ENCODE data around the gene STARD3.

The STARD3 gene

GRCh38 chr17:39699818-39700147 lies 62.8 kb downstream of the STARD3 start, which contains the start of gene ERBB2:
Gene ERBB2, plus strand, starts transcription at chr17:39700064. Its CDS starts 175 bp downstream, at chr17:39700239.
- no peaks in the 10 kb centered on the region for H3K9me3 ChIP-seq (ENCODE audit: control insufficient read depth, low read length)
- no peaks in the 10 kb centered on the region for H3K36me3 ChIP-seq (ENCODE audit: control insufficient read depth, insufficient read depth, low read length)
- no peaks in the 10 kb centered on the region for H3K79me2 ChIP-seq
- no peaks in the 10 kb centered on the region for H3K27me3 ChIP-seq (ENCODE audit: control insufficient read depth, insufficient read depth, low read length)
- H3K9ac ChIP-seq, result peak within 1 kb of the TSS; percentile 83
- peak within 1 kb of the TSS; percentile 81 for H2AFZ ChIP-seq
- H3K27ac ChIP-seq, result peak within 1 kb of the TSS; percentile 50
- H3K4me2 ChIP-seq (ENCODE audit: low read length), result peak within 1 kb of the TSS; percentile 85
- H3K4me1 ChIP-seq, result peaks cover 14% of the 10 kb centered on the region
- H3K4me3 ChIP-seq (ENCODE audit: low read depth, low read length), result peak within 1 kb of the TSS; percentile 81
- TF ChIP-seq, protein P1, sequence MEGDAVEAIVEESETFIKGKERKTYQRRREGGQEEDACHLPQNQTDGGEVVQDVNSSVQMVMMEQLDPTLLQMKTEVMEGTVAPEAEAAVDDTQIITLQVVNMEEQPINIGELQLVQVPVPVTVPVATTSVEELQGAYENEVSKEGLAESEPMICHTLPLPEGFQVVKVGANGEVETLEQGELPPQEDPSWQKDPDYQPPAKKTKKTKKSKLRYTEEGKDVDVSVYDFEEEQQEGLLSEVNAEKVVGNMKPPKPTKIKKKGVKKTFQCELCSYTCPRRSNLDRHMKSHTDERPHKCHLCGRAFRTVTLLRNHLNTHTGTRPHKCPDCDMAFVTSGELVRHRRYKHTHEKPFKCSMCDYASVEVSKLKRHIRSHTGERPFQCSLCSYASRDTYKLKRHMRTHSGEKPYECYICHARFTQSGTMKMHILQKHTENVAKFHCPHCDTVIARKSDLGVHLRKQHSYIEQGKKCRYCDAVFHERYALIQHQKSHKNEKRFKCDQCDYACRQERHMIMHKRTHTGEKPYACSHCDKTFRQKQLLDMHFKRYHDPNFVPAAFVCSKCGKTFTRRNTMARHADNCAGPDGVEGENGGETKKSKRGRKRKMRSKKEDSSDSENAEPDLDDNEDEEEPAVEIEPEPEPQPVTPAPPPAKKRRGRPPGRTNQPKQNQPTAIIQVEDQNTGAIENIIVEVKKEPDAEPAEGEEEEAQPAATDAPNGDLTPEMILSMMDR (IDR thresholded peaks at IDR 0.05), result no peak

- TF ChIP-seq, protein P1 (IDR thresholded peaks at IDR 0.05), result no peak
- H2AFZ ChIP-seq, result peak overlapping the region; percentile 81
- no peaks in the 10 kb centered on the region for H3K9me3 ChIP-seq (ENCODE audit: control insufficient read depth, low read length)
- peak overlapping the region; percentile 85 for H3K4me2 ChIP-seq (ENCODE audit: low read length)
- H3K9ac ChIP-seq, result peak overlapping the region; percentile 83
- no peaks in the 10 kb centered on the region for H3K36me3 ChIP-seq (ENCODE audit: control insufficient read depth, insufficient read depth, low read length)
- no peaks in the 10 kb centered on the region for H3K27me3 ChIP-seq (ENCODE audit: control insufficient read depth, insufficient read depth, low read length)
- peaks cover 19% of the 10 kb centered on the region for H3K4me1 ChIP-seq
- peak overlapping the region; percentile 50 for H3K27ac ChIP-seq
- H3K4me3 ChIP-seq (ENCODE audit: low read depth, low read length), result peak overlapping the region; percentile 81
- H3K79me2 ChIP-seq, result no peaks in the 10 kb centered on the region
Observed at GRCh38 chr17:39700148-39700987, 63.4 kb downstream of the STARD3 start.

DNA sequence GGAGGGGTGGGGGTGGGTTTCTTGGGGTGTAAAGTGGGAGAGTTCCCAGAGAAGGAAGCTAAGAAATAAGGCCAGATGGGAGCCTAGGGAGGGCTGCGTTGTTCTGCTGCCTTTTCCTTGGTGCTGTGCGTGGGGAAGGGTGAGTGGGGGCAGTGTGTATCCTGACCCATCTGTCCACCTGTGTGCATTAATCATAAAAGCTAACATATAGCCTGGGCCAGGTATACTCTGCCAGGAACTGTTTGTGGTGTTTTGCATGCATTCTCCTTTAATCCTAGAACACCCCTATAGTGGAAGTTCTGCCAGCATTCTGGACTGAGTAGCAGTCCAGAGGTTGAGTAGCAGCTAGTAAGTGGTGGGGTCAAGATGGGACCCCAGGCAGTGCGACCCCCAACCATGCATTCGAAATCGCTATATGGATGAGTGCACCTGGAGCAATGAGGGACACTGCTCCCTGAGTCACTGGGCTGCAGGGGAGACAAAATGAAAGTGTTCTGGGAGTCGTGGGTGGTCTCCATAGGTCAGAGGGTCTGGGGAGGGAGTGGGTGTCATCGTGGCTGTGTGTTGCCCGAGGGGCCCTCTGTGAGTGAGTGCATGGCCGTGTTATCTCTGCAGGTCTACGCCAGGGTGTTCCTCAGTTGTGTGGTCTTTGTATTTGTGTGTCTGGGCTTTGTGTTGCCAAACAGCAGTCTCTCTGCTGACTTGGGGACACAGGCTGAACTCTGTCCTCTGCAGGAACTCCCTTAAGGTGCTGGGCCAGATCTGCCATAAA lies 64.3 kb downstream of the STARD3 start:
- H3K4me2 ChIP-seq (ENCODE audit: low read length), result peak overlapping the region; percentile 85
- no peaks in the 10 kb centered on the region for H3K27me3 ChIP-seq (ENCODE audit: control insufficient read depth, insufficient read depth, low read length)
- H3K4me1 ChIP-seq, result peaks cover 27% of the 10 kb centered on the region
- no peaks in the 10 kb centered on the region for H3K79me2 ChIP-seq
- H2AFZ ChIP-seq, result peak overlapping the region; percentile 81
- no peaks in the 10 kb centered on the region for H3K36me3 ChIP-seq (ENCODE audit: control insufficient read depth, insufficient read depth, low read length)
- H3K9me3 ChIP-seq (ENCODE audit: control insufficient read depth, low read length), result no peaks in the 10 kb centered on the region
- peak overlapping the region; percentile 50 for H3K27ac ChIP-seq
- TF ChIP-seq, protein P1 (IDR thresholded peaks at IDR 0.05), result no peak
- H3K4me3 ChIP-seq (ENCODE audit: low read depth, low read length), result peak overlapping the region; percentile 81
- H3K9ac ChIP-seq, result no peak overlapping the region

- H3K4me2 ChIP-seq (ENCODE audit: low read length), result no peak overlapping the region
- no peaks in the 10 kb centered on the region for H3K79me2 ChIP-seq
- no peak overlapping the region for H3K9ac ChIP-seq
- H3K27ac ChIP-seq, result peak overlapping the region; percentile 50
- H3K4me3 ChIP-seq (ENCODE audit: low read depth, low read length), result no peak overlapping the region
- no peaks in the 10 kb centered on the region for H3K9me3 ChIP-seq (ENCODE audit: control insufficient read depth, low read length)
- TF ChIP-seq, protein P1 (IDR thresholded peaks at IDR 0.05), result no peak
- H2AFZ ChIP-seq, result no peak overlapping the region
- H3K36me3 ChIP-seq (ENCODE audit: control insufficient read depth, insufficient read depth, low read length), result no peaks in the 10 kb centered on the region
- peaks cover 34% of the 10 kb centered on the region for H3K4me1 ChIP-seq
- no peaks in the 10 kb centered on the region for H3K27me3 ChIP-seq (ENCODE audit: control insufficient read depth, insufficient read depth, low read length)
Observed at GRCh38 chr17:39701784-39702422, 65.0 kb downstream of the STARD3 start.
